NCI-H1436 treated with DMSO at 0.1 percent for 48 hours (cell line): ENCODE measurements around the gene SPRY2.

ENCODE experiments used
- DNase-seq: peaks from one replicate; lab custom pipeline; 2025; lab: John Stamatoyannopoulos, UW

The SPRY2 gene

GRCh38 chr13:80313668-80314256 lies 27.2 kb downstream of the SPRY2 start:
- DNase-seq = no peak

GRCh38 chr13:80312967-80313366 lies 28.0 kb downstream of the SPRY2 start:
- no peak for DNase-seq

GRCh38 chr13:80312012-80312704 lies 28.8 kb downstream of the SPRY2 start:
- DNase-seq = no peak

- DNase-seq = no peak
Measured at GRCh38 chr13:80309926-80310325, 31.0 kb downstream of the SPRY2 start.

- no peak for DNase-seq
Measured at GRCh38 chr13:80307401-80307987, 33.4 kb downstream of the SPRY2 start.

GRCh38 chr13:80306337-80306972 lies 34.5 kb downstream of the SPRY2 start:
- DNase-seq = no peak

GRCh38 chr13:80305737-80306136 lies 35.2 kb downstream of the SPRY2 start:
- no peak for DNase-seq

- DNase-seq = no peak
Measured at GRCh38 chr13:80303225-80303811, 37.6 kb downstream of the SPRY2 start.

- DNase-seq = no peak
Measured at GRCh38 chr13:80299046-80299445, 41.9 kb downstream of the SPRY2 start.

- DNase-seq = no peak
Measured at GRCh38 chr13:80297503-80297902, 43.4 kb downstream of the SPRY2 start.

- DNase-seq = no peak
Measured at GRCh38 chr13:80297094-80297493, 43.8 kb downstream of the SPRY2 start.

GRCh38 chr13:80296638-80297037 lies 44.3 kb downstream of the SPRY2 start:
- no peak for DNase-seq

GRCh38 chr13:80290591-80290990 lies 50.3 kb downstream of the SPRY2 start:
- DNase-seq = no peak
